Measurements from ENCODE around the gene COX7A1.

- TF ChIP-seq CTCF (IDR thresholded peaks at IDR 0.05 in 8 of 11, conservative IDR thresholded peaks at IDR 0.05 in 3 of 11) (no peak), POLR2AphosphoS5 (IDR thresholded peaks at IDR 0.05) (no peak)
Observed at GRCh38 chr19:36160821-36161596, 8.8 kb upstream of the COX7A1 start.

Measured in spleen (tissue), 7 donors.